HEK293T (cell line): ENCODE measurements around the gene PACRG.

Source experiments
- CTCF ChIA-PET: fragments of 350-600 bp; formaldehyde crosslinking; extraction: SDS; loops from one replicate; lab custom pipeline; 2021; ENCODE audit warnings: antibody characterized with exemption, inconsistent platforms; lab: Yijun Ruan, JAX
- POLR2A ChIA-PET: fragments of 350-600 bp; formaldehyde crosslinking; extraction: SDS; loops from one replicate; lab custom pipeline; 2020; ENCODE audit warnings: antibody characterized with exemption, inconsistent platforms; lab: Yijun Ruan, JAX
- DNase-seq: peaks from one replicate; pipeline ENCODE4 v3.0.0; 2012; ENCODE audit warnings: mixed read lengths; ENCODE audit errors: extremely low spot score
- ARNT ChIP-seq: fragments of 450-650 bp; IDR thresholded peaks from 2 replicates; pipeline ENCODE4 v1.6.1; 2017; ENCODE audit warnings: mild to moderate bottlenecking
- BHLHE40 ChIP-seq: fragments of 450-650 bp; IDR thresholded peaks from 2 replicates; pipeline ENCODE4 v1.6.1; 2016; ENCODE audit warnings: mild to moderate bottlenecking, moderate library complexity, borderline replicate concordance
- CTBP1 ChIP-seq: fragments of 450-650 bp; IDR thresholded peaks from 2 replicates; pipeline ENCODE4 v1.6.1; 2016; ENCODE audit warnings: borderline replicate concordance
- ELF4 ChIP-seq: fragments of 450-650 bp; IDR thresholded peaks from 2 replicates; pipeline ENCODE4 v1.6.1; 2017; ENCODE audit warnings: antibody characterized with exemption
- FOXA1 ChIP-seq: fragments of 450-650 bp; IDR thresholded peaks from 2 replicates; pipeline ENCODE4 v1.6.1; 2016; ENCODE audit warnings: mild to moderate bottlenecking
- FOXK2 ChIP-seq: fragments of 450-650 bp; IDR thresholded peaks from 2 replicates; pipeline ENCODE4 v1.6.1; 2016; ENCODE audit warnings: mild to moderate bottlenecking
- FOXM1 ChIP-seq: fragments of 450-650 bp; IDR thresholded peaks from 2 replicates; pipeline ENCODE4 v1.6.1; 2017; ENCODE audit warnings: mild to moderate bottlenecking, borderline replicate concordance
- HDGF ChIP-seq: fragments of 450-650 bp; IDR thresholded peaks from 2 replicates; pipeline ENCODE4 v1.6.1; 2017; ENCODE audit warnings: antibody characterized with exemption, borderline replicate concordance
- L3MBTL2 ChIP-seq: fragments of 450-650 bp; conservative IDR thresholded peaks from 2 replicates; pipeline ENCODE4 v1.6.1; 2016; ENCODE audit warnings: mild to moderate bottlenecking
- LEF1 ChIP-seq: fragments of 450-650 bp; IDR thresholded peaks from 2 replicates; pipeline ENCODE4 v1.6.1; 2017; ENCODE audit warnings: mild to moderate bottlenecking, borderline replicate concordance
- NFRKB ChIP-seq: fragments of 450-650 bp; IDR thresholded peaks from 2 replicates; pipeline ENCODE4 v1.6.1; 2016; ENCODE audit warnings: mild to moderate bottlenecking, moderate library complexity
- SP1 ChIP-seq: fragments of 450-650 bp; IDR thresholded peaks from 2 replicates; pipeline ENCODE4 v1.6.1; 2017
- SUZ12 ChIP-seq: fragments of 450-650 bp; IDR thresholded peaks from 2 replicates; pipeline ENCODE4 v1.6.1; 2016; ENCODE audit warnings: mild to moderate bottlenecking
- TARDBP ChIP-seq: fragments of 450-650 bp; IDR thresholded peaks from 2 replicates; pipeline ENCODE4 v1.6.1; 2016
- ZNF384 ChIP-seq: fragments of 450-650 bp; IDR thresholded peaks from 2 replicates; pipeline ENCODE4 v1.6.1; 2016
- TF ChIP-seq, protein P1 (sequence below): fragments of 450-650 bp; IDR thresholded peaks from 2 replicates; pipeline ENCODE4 v1.6.1; 2016

The PACRG gene

DNA sequence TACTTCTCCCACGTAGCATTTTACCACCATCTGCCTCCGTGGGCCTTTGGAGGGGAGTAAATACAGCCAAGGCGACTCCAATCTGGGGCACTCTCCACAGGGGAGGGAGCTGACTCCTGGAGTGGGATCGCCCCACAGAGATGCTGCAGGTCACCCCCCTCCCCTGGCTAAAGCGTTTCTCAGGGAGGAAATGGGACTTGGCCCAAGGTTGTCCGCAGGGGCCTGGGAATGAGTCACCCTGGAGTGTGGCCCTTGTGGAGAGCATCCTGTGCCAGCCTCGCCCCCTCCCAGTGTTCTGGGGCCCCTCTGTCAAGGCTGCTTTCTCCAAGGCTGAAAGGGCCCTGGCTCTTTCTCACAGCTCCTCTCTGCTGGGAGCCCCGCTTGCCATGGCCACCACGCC, 602.2 kb downstream of the PACRG start:
- CTCF ChIA-PET: no interaction called here
- POLR2A ChIA-PET: no interaction called here

DNA sequence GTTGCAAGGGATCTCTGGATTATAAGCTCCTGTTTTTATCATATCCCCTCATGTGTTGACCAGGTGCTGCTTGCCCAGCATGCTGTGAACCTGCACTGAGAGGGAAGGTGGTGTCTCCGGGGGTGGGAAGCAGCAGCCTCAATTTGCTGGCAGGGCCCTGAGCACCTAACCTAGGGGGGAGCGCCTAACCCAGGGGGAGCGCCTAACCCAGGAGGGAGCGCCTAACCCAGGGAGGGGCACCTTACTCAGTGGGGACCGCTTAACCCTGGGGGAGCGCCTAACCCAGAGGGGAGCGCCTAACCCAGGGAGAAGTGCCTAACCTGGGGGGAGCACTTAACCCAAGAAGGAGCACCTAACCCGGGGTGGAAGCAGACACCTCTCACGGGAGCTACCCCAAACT, 603.5 kb downstream of the PACRG start:
- no peak for DNase-seq
- ChIA-PET CTCF (no interaction called here), POLR2A (no interaction called here)
- TF ChIP-seq ARNT (no peak), FOXK2 (no peak), CTBP1 (no peak), ZNF384 (no peak), NFRKB (no peak), TARDBP (no peak), L3MBTL2 (no peak), SP1 (no peak), LEF1 (no peak), SUZ12 (no peak), ELF4 (no peak), BHLHE40 (no peak)
- TF ChIP-seq, protein P1, sequence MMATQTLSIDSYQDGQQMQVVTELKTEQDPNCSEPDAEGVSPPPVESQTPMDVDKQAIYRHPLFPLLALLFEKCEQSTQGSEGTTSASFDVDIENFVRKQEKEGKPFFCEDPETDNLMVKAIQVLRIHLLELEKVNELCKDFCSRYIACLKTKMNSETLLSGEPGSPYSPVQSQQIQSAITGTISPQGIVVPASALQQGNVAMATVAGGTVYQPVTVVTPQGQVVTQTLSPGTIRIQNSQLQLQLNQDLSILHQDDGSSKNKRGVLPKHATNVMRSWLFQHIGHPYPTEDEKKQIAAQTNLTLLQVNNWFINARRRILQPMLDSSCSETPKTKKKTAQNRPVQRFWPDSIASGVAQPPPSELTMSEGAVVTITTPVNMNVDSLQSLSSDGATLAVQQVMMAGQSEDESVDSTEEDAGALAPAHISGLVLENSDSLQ: no peak

More for the DNA sequence above, 602.2 kb downstream of the PACRG start:
- no peak for DNase-seq
- no peak for TF ChIP-seq SP1
- TF ChIP-seq TARDBP: no peak
- TF ChIP-seq FOXM1: no peak
- TF ChIP-seq BHLHE40: no peak
- no peak for TF ChIP-seq HDGF
- no peak for TF ChIP-seq ZNF384
- TF ChIP-seq SUZ12: no peak
- TF ChIP-seq NFRKB: no peak
- TF ChIP-seq ARNT: no peak
- no peak for TF ChIP-seq LEF1
- TF ChIP-seq, protein P1: no peak
- no peak for TF ChIP-seq ELF4
- no peak for TF ChIP-seq FOXA1
- TF ChIP-seq L3MBTL2: no peak
- TF ChIP-seq FOXK2: no peak

DNA sequence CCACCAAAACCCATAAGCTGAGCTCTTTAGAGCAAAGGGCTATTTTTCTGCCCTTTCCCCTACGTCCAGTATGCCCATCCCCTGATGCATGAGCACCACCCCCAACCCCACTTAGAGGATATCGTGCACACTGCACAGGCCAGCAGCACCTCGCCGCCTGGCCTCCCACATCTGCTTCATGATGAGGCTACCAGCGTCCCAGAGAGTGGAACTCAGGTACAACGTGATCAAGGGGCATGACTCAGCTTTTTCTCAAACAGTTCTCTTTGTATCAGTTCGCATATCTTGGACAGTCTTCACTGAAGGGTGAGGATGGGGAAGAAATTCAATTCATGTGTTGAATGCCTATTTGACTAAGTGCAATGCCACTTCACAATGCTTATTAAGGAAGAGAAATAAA, 604.8 kb downstream of the PACRG start:
- ChIA-PET POLR2A (no interaction called here), CTCF (no interaction called here)
- TF ChIP-seq L3MBTL2: no peak
- TF ChIP-seq, protein P1: no peak
- TF ChIP-seq HDGF: no peak
- no peak for TF ChIP-seq ARNT
- no peak for TF ChIP-seq TARDBP
- no peak for TF ChIP-seq ZNF384
- TF ChIP-seq FOXA1: no peak
- TF ChIP-seq CTBP1: no peak
- no peak for TF ChIP-seq FOXK2
- TF ChIP-seq NFRKB: no peak
- no peak for TF ChIP-seq SP1
- no peak for TF ChIP-seq SUZ12
- TF ChIP-seq FOXM1: no peak
- TF ChIP-seq LEF1: no peak
- no peak for TF ChIP-seq BHLHE40
- TF ChIP-seq ELF4: no peak
- DNase-seq: no peak

DNA sequence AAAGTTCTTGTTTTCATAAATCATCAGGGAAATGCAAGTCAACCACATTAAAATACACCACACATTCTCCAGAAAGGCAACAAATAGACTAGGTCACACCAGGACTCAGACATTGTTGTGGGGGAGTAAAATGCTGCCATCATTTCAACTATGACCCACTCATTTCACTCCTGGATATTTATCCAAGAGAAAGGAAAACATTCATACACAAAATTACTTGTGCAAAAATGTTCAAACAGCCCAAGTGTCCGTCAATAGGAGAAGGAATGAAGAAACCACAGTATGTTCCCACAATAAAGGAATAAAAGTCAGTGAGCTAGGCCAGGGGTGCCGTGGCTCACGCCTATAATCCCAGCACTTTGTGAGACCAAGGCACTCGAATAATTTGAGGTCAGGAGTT, 605.3 kb downstream of the PACRG start:
- no peak for DNase-seq
- ChIA-PET CTCF (no interaction called here), POLR2A (no interaction called here)
- TF ChIP-seq ELF4: no peak
- TF ChIP-seq BHLHE40: no peak
- TF ChIP-seq HDGF: no peak
- TF ChIP-seq ARNT: no peak
- no peak for TF ChIP-seq SUZ12
- no peak for TF ChIP-seq FOXA1
- TF ChIP-seq SP1: no peak
- TF ChIP-seq, protein P1: no peak
- no peak for TF ChIP-seq NFRKB
- TF ChIP-seq LEF1: no peak

DNA sequence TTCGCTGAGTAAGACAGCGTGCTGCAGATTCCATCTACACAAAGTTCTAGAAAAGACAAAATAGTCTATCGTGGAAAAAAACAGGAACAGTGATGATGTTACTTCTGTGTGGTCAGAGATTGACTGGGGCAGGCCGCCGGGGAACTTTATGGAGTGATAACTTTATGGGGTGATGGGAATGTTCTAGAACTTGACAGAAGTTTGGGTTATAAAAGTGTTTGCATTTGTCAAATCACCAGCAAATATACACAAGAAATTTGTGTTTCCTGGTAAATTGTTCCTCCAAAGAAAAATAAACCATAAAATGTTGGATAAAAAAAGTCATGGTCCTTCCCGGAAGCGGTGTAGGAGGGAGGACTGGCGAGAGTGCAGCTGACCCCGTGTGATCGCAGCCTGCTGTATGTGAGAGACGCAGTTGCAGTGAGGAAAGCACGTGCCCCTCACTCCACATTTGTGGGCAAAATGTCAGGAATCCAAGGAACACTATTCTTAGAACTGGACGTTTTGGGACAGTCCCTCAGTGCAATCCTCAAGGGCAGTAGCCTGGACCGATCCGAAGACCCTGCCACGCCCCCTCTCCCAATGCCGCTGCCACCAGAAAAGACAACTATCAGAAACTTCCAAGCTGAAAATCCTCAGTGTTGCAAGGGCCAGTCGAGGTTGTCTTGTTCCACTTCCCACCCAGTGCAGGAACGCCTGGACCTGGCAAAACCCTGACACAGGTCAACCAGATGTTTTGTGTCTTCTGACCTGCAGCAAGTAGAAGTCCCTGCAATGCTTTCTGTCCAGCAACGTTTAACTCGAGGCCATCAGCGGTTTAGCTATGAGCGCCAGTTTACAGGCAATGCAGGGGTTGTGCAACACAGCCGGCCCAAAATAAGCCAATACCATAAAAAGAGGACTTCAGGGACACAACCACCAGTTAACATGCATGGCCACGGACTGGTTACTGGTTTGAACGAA, 606.2 kb downstream of the PACRG start:
- ChIA-PET CTCF (interaction anchor here (1.0 kb wide), 1 partner anchor 9 kb away, joined by 3 read pairs; no protein-coding TSS in a partner anchor), POLR2A (no interaction called here)
- no peak for DNase-seq
- TF ChIP-seq HDGF (no peak), TARDBP (no peak), SUZ12 (no peak), FOXM1 (no peak), NFRKB (no peak), ZNF384 (no peak), ARNT (no peak), FOXK2 (no peak), SP1 (no peak), LEF1 (no peak), BHLHE40 (no peak), CTBP1 (no peak), L3MBTL2 (no peak), ELF4 (no peak)
- TF ChIP-seq, protein P1: no peak
